ENCODE measurements around the gene TTC9B.
A peak's percentile ranks its signal among the peaks of the same experiment; 100 is the strongest.
"Not testable (repeated sequence)": the region's sequence is repeated elsewhere in the genome, so short reads cannot be mapped to it uniquely, and the experiment has no call there.

TTC9B gene

GRCh38 chr19:40232479-40232878 is 14.3 kb upstream of the TTC9B start:
- DNase-seq, result no peak

GRCh38 chr19:40231544-40232424 is 13.6 kb upstream of the TTC9B start:
- no peak for DNase-seq

- DNase-seq, result no peak
Measured at GRCh38 chr19:40231057-40231456, 12.9 kb upstream of the TTC9B start.

GRCh38 chr19:40229926-40230417 is 11.8 kb upstream of the TTC9B start:
- no peak for DNase-seq

GRCh38 chr19:40229484-40229883 is 11.3 kb upstream of the TTC9B start:
- DNase-seq, result no peak

GRCh38 chr19:40228863-40229262 is 10.7 kb upstream of the TTC9B start:
- DNase-seq, result no peak

GRCh38 chr19:40228346-40228745 is 10.2 kb upstream of the TTC9B start:
- DNase-seq, result no peak

GRCh38 chr19:40225440-40226305 is 7.5 kb upstream of the TTC9B start:
- no peak for DNase-seq

- DNase-seq, result no peak
Measured at GRCh38 chr19:40224342-40225150, 6.4 kb upstream of the TTC9B start.

GRCh38 chr19:40223135-40223822 is 5.1 kb upstream of the TTC9B start:
- no peak for DNase-seq

- peak; percentile 35 for DNase-seq
Measured at GRCh38 chr19:40221858-40222619, 3.9 kb upstream of the TTC9B start.

- DNase-seq, result no peak
Measured at GRCh38 chr19:40220674-40221073, 2.5 kb upstream of the TTC9B start.

GRCh38 chr19:40219721-40220276 is 1.6 kb upstream of the TTC9B start:
- DNase-seq, result peak; percentile 44

GRCh38 chr19:40219029-40219428 is 845 bp upstream of the TTC9B start:
- DNase-seq, result not testable (repeated sequence)

GRCh38 chr19:40217027-40217810 is 965 bp downstream of the TTC9B start:
- DNase-seq, result no peak

- no peak for DNase-seq
Measured at GRCh38 chr19:40216777-40217026, 1.5 kb downstream of the TTC9B start.

- no peak for DNase-seq
Measured at GRCh38 chr19:40216013-40216776, 2.0 kb downstream of the TTC9B start.

GRCh38 chr19:40214936-40215335 is 3.2 kb downstream of the TTC9B start:
- no peak for DNase-seq

- no peak for DNase-seq
Measured at GRCh38 chr19:40213882-40214570, 4.2 kb downstream of the TTC9B start.
